ENCODE measurements around the gene MAOA.

Gene MAOA

GRCh38 chrX:43747476-43747875, 91.4 kb downstream of the MAOA start:
- no peak for DNase-seq (ENCODE audit: extremely low read depth, insufficient read length)
- H3K4me3 ChIP-seq (replicated peaks; ENCODE audit: low read depth, low read length): no peak overlapping the region
- H3K36me3 ChIP-seq (ENCODE audit: control insufficient read depth, insufficient read depth, low read length): no peaks in the 10 kb centered on the region
- no peak for TF ChIP-seq CTCF (IDR thresholded peaks at IDR 0.05; ENCODE audit: insufficient read depth, low read length, poor library complexity, severe bottlenecking)
- no peaks in the 10 kb centered on the region for H3K27me3 ChIP-seq (replicated peaks; ENCODE audit: control insufficient read depth, insufficient read depth, low read length)

- H3K36me3 ChIP-seq (ENCODE audit: control insufficient read depth, insufficient read depth, low read length): no peaks in the 10 kb centered on the region
- H3K27me3 ChIP-seq (replicated peaks; ENCODE audit: control insufficient read depth, insufficient read depth, low read length): no peaks in the 10 kb centered on the region
- peak; percentile 5 for DNase-seq (ENCODE audit: extremely low read depth, insufficient read length)
- H3K4me3 ChIP-seq (replicated peaks; ENCODE audit: low read depth, low read length): no peak overlapping the region
- peak; percentile 59 for TF ChIP-seq CTCF (IDR thresholded peaks at IDR 0.05; ENCODE audit: insufficient read depth, low read length, poor library complexity, severe bottlenecking)
These were observed 94.2 kb downstream of the MAOA start for GRCh38 chrX:43750248-43750676.

- Histone ChIP-seq H3K36me3 (ENCODE audit: control insufficient read depth, insufficient read depth, low read length) (no peaks in the 10 kb centered on the region), H3K27me3 (replicated peaks; ENCODE audit: control insufficient read depth, insufficient read depth, low read length) (no peaks in the 10 kb centered on the region), H3K4me3 (replicated peaks; ENCODE audit: low read depth, low read length) (no peak overlapping the region)
- no peak for TF ChIP-seq CTCF (IDR thresholded peaks at IDR 0.05; ENCODE audit: insufficient read depth, low read length, poor library complexity, severe bottlenecking)
- no peak for DNase-seq (ENCODE audit: extremely low read depth, insufficient read length)
These were observed 97.5 kb downstream of the MAOA start for GRCh38 chrX:43753637-43754036.

- Histone ChIP-seq H3K36me3 (ENCODE audit: control insufficient read depth, insufficient read depth, low read length) (no peaks in the 10 kb centered on the region), H3K4me3 (replicated peaks; ENCODE audit: low read depth, low read length) (no peak overlapping the region), H3K27me3 (replicated peaks; ENCODE audit: control insufficient read depth, insufficient read depth, low read length) (no peaks in the 10 kb centered on the region)
- no peak for TF ChIP-seq CTCF (IDR thresholded peaks at IDR 0.05; ENCODE audit: insufficient read depth, low read length, poor library complexity, severe bottlenecking)
- no peak for DNase-seq (ENCODE audit: extremely low read depth, insufficient read length)
These were observed 100.0 kb downstream of the MAOA start for GRCh38 chrX:43756076-43756475.

- TF ChIP-seq CTCF (IDR thresholded peaks at IDR 0.05; ENCODE audit: insufficient read depth, low read length, poor library complexity, severe bottlenecking): no peak
- Histone ChIP-seq H3K36me3 (ENCODE audit: control insufficient read depth, insufficient read depth, low read length) (no peaks in the 10 kb centered on the region), H3K4me3 (replicated peaks; ENCODE audit: low read depth, low read length) (no peak overlapping the region), H3K27me3 (replicated peaks; ENCODE audit: control insufficient read depth, insufficient read depth, low read length) (no peaks in the 10 kb centered on the region)
- no peak for DNase-seq (ENCODE audit: extremely low read depth, insufficient read length)
These were observed 101.9 kb downstream of the MAOA start for GRCh38 chrX:43758044-43758443.

- H3K36me3 ChIP-seq (ENCODE audit: control insufficient read depth, insufficient read depth, low read length): no peaks in the 10 kb centered on the region
- H3K4me3 ChIP-seq (replicated peaks; ENCODE audit: low read depth, low read length): no peak overlapping the region
- H3K27me3 ChIP-seq (replicated peaks; ENCODE audit: control insufficient read depth, insufficient read depth, low read length): no peaks in the 10 kb centered on the region
- DNase-seq (ENCODE audit: extremely low read depth, insufficient read length): no peak
- TF ChIP-seq CTCF (IDR thresholded peaks at IDR 0.05; ENCODE audit: insufficient read depth, low read length, poor library complexity, severe bottlenecking): no peak
These were observed 130.0 kb downstream of the MAOA start for GRCh38 chrX:43785930-43786591.

All from GM06990 (cell line).